ENCODE measurements around the gene PIP5K1C. TPM values are rescaled to one million over a fixed set of nuclear protein-coding genes. Genes with fewer than 3 reads are reported as not detected.

PIP5K1C gene
- total RNA-seq, 2 experiments from 2014 or later, result 23.9 to 37.7 TPM

DNA sequence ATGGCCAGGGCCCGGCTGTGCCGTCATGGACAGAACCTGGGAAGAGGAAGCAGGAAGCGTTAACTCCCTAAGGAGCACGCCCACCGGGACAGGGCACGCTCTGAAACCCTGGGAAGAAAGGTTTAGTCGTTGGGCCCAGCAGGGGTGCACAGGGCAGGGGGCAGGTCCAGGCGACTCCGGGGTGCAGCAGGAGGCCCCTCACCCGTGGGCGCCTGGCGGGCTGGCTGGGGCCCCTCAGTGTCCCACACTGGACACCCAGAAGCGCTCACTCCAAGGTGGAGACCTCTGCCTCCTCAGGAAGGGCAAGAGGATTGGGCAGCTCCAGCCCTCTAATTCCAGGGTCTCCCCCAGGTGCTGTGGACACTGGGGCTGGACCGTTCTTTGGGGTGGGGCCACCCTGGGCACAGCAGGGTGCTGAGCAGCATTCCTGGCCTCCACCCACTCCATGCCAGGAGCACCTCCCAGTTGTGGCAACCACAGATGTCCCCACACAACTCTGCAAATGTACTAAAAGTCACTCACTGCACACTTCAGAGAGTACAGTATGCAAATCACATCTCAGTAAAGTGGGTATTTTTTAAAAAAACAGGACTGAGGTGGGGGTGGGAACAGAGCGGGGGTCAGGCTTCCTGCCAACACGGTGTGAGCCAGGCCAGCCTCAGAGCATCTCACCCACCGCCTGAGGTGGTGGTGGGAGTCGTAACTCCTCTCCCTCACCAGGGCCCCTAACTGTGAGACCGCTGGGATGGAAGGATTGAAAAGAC, 35.2 kb downstream of the PIP5K1C start:
- Mint-ChIP-seq H3K4me3 (no peak overlapping the region), H3K9me3 (ENCODE audit: low read depth) (no peaks in the 10 kb centered on the region), H3K36me3 (peaks cover 3% of the 10 kb centered on the region), H3K27me3 (no peaks in the 10 kb centered on the region), H3K27ac (no peak overlapping the region), H3K4me1 (peaks cover 14% of the 10 kb centered on the region)
- CTCF ChIA-PET, result interaction anchor here (0.7 to 2.8 kb wide), 10 partner anchors 9 to 519 kb away, joined by 3 to 20 read pairs (median 5); partner anchors contain the start of gene PIP5K1C
- no peak for ATAC-seq
- DNase-seq, result no peak

DNA sequence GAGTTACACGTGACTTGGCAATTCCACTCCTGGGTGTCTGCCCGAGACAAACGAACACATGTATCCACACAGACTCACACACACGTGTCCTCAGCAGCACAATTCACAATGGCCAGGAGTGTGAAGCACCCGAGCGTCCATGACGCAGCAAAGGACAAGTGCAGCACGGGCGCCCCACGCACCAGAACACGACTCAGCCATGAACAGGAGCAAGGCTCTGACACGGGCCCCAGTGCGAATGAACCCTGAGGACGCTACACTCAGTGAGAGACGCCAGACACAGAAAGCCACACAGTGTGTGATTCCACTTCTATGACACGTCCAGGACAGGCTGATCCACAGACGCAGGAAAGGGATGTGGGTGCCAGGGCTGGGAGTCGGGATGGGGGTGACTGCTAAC, 36.4 kb downstream of the PIP5K1C start:
- Mint-ChIP-seq H3K4me1 (peaks cover 7% of the 10 kb centered on the region), H3K27me3 (no peaks in the 10 kb centered on the region), H3K27ac (no peak overlapping the region), H3K36me3 (peaks cover 3% of the 10 kb centered on the region), H3K4me3 (no peak overlapping the region), H3K9me3 (ENCODE audit: low read depth) (no peaks in the 10 kb centered on the region)
- DNase-seq, result no peak
- CTCF ChIA-PET, result interaction anchor here (1.7 to 2.0 kb wide), 2 partner anchors 41 to 43 kb away, joined by 6 to 7 read pairs; no protein-coding TSS in a partner anchor
- no peak for ATAC-seq

DNA sequence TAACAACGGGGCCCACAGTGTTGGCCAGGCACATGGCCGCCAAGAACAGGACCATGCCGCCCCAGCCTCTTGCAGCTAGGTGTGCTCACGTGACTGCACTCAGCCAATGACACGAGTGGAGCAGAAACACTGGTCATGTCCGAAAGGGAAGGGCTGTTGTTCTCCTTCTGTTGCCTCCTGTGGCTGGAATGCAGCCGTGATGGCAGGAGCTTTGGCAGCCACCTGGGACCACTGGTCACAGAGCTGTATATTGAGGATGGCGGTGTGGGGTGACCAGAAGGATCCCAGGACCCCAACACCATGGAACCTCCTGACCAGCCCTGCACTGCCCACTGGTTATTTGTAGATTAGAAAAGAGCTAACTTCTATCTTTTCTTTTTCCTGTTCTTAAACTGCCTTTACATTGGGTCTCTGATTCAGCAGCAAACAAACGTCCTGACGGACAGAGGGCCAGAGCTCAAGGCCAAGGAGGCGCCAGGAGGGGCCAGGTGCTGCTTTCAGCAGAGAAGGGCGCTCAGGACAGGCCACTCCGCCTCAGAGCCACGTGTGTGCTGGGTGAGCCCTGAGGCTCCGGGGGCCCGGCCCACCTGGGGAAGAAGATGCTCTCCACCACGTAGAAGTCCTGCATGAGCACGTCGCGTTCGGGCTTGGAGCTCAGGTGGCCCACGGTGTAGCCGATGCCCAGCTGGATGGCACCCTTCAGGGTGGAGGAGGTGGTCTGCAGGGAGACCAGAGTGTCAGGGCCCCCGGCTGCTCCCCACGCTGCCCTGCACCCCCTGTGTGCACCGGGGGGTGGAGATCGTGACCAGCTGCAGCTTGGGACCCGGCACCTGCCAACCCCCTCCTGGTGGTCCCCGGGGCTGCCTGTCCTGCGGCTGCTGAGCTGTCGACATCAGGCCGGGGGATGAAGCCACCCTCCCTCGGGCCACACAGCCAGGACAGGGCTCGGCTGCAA, 38.7 kb downstream of the PIP5K1C start:
- H3K27me3 Mint-ChIP-seq, result no peaks in the 10 kb centered on the region
- DNase-seq (no peak), ATAC-seq (no peak)
- H3K4me3 Mint-ChIP-seq, result no peak overlapping the region
- no peak overlapping the region for H3K27ac Mint-ChIP-seq
- CTCF ChIA-PET, result interaction anchor here (0.6 to 2.1 kb wide), 8 partner anchors 9 to 274 kb away, joined by 3 to 6 read pairs (median 4); no protein-coding TSS in a partner anchor
- H3K9me3 Mint-ChIP-seq (ENCODE audit: low read depth), result no peaks in the 10 kb centered on the region
- H3K4me1 Mint-ChIP-seq, result peaks cover 7% of the 10 kb centered on the region
- peaks cover 8% of the 10 kb centered on the region for H3K36me3 Mint-ChIP-seq

DNA sequence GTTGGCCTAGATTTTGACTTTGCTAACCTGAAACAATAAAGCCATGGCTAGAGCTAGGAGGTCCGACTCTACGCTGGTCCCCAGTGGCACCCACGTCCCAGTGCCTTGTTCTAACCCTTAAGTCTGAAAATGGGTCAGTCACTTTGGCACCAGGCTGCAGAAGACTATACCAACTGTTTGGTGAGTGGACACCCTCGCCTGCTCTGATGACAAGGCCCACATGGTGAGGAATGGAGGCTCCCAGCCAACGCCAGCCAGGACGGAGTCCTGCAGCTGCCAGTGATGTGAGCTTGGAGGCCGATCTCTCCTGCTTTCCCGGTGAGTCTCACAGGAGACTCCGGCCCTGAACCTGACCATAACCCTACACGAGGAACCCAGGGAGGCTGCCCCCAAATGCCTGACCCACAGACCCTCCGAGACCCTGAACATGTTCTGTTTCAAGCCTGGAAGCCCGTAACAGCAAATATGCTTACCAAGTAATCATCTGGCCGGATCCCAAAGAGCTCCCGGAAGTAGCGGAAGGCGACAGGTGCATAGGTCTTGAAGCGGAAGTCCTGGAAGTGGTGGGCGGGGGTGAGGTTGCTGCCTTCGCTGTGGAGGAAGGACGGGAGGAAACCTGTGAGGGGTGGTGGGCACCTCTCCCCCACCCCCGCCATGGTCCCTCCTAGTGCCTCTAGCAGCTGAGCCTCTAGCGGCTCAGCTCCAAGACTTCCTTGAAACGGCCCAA, 39.6 kb downstream of the PIP5K1C start:
- H3K27ac Mint-ChIP-seq, result no peak overlapping the region
- no peaks in the 10 kb centered on the region for H3K9me3 Mint-ChIP-seq (ENCODE audit: low read depth)
- DNase-seq (no peak), ATAC-seq (no peak)
- peaks cover 5% of the 10 kb centered on the region for H3K36me3 Mint-ChIP-seq
- no peaks in the 10 kb centered on the region for H3K27me3 Mint-ChIP-seq
- H3K4me1 Mint-ChIP-seq, result no peaks in the 10 kb centered on the region
- no peak overlapping the region for H3K4me3 Mint-ChIP-seq
- CTCF ChIA-PET, result interaction anchor here (0.9 to 1.8 kb wide), 6 partner anchors 10 to 58 kb away, joined by 3 to 6 read pairs (median 4); no protein-coding TSS in a partner anchor

DNA sequence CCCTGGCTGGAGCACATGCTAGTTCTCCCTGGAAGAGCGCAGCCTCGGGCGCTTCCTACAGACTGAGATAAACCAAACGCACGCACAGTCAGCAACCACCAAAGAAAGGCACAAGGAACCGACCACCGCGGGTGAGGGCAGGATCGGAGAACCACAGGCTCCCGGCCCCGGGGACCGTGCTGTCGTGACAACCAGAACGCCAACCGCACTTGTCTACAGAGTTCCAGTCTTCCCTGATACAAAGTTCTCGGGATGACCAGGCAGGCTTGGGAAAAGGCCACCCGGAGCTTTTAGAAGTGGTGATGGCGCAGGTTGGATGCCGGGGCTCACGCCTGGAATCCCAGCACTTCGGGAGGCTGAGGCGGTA, 40.5 kb downstream of the PIP5K1C start:
- no peak for DNase-seq
- Mint-ChIP-seq H3K4me3 (no peak overlapping the region), H3K4me1 (no peaks in the 10 kb centered on the region), H3K27ac (no peak overlapping the region), H3K27me3 (no peaks in the 10 kb centered on the region), H3K9me3 (ENCODE audit: low read depth) (no peaks in the 10 kb centered on the region), H3K36me3 (peaks cover 5% of the 10 kb centered on the region)
- ATAC-seq, result no peak
- CTCF ChIA-PET, result interaction anchor here (1.2 kb wide), 1 partner anchor 59 kb away, joined by 6 read pairs; no protein-coding TSS in a partner anchor

DNA sequence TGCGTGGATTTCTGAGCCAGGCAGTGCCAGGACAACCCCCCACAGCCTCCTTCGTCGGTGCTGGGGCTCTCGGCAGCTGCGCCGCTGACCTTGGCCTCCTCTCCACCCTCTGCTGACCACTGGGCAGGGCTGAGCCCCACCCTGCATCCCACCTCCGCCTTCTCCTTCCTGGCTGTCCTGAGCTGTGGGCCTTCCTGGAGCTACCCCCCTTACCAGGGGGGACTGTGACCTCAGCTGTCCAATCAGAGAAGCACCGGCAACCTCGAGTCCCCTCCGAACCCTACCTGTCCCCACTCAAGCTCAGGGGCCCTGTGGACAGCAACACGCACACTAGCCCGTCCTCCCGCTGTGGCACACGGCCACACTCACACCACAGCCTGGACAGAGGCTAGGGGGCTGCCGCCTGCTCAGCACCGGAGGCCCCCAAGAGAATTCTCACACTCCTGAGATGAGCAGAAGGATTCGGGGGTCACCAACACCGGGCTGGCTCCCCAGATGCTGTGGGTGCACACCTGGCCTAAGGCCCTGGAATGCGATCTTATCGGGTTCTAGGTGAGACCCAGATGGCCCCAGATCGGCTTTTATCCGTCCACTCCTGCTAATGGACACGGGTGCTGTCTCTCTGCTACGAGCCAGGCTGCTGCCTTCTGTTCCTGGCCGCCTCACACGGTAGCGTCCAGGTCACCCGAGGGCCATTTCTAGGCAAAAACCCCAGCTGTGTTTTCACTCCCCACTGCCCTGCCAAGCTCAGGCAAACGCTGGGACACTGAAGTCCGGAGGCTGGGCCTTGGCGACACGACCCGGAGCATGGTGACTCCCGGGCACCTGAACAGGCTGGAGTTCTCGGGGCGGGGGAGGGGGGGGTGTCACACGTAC, 41.2 kb downstream of the PIP5K1C start:
- Mint-ChIP-seq H3K4me1 (no peaks in the 10 kb centered on the region), H3K27me3 (no peaks in the 10 kb centered on the region), H3K9me3 (ENCODE audit: low read depth) (no peaks in the 10 kb centered on the region), H3K36me3 (peaks cover 5% of the 10 kb centered on the region), H3K4me3 (no peak overlapping the region), H3K27ac (no peak overlapping the region)
- CTCF ChIA-PET, result no interaction called here
- ATAC-seq (no peak), DNase-seq (no peak)

DNA sequence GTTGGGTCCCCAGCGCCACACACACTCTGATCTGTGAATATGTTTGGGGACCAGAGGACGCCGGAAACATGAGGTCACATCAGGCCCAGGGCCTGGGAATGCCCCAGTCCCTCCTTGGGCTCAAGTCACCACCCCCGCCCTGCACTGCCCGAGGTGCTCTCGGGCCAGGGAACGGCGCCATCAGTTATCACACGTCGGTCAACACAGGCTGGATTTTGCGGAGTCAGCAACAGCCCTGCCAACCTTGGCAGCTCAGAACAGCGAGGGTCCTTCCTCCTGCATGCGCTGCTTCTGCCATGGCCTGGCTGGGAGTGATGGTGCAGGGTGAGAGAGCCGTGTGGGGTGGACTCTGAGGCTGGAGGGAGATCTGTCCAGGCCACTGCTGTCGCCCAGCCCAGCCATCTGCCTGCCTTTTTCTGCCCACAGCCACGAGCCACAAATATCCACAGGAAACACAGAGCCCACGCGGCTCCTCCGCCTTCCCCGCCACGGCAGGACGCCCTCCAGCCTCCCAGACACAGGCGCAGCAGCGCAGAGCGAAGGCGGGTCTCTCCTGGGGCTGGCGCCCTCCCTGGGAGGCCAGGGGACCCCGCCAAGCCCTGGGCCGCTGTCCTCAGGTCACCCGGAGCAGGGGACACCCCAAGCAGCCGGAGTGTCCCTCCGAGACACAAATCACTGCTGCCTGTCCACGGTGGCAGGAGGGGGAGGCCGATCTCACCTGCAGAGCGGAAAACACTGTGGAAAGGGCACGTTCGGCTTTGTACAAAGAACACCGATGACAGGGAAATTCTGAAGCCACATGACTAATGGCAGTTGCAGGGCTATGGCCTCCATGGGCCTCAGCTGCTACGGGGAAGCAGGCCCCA, 42.0 kb downstream of the PIP5K1C start:
- no peaks in the 10 kb centered on the region for H3K27me3 Mint-ChIP-seq
- no peak for DNase-seq
- no peak for ATAC-seq
- CTCF ChIA-PET, result no interaction called here
- peaks cover 7% of the 10 kb centered on the region for H3K4me1 Mint-ChIP-seq
- no peak overlapping the region for H3K27ac Mint-ChIP-seq
- no peak overlapping the region for H3K4me3 Mint-ChIP-seq
- no peaks in the 10 kb centered on the region for H3K9me3 Mint-ChIP-seq (ENCODE audit: low read depth)
- H3K36me3 Mint-ChIP-seq, result peaks cover 5% of the 10 kb centered on the region

DNA sequence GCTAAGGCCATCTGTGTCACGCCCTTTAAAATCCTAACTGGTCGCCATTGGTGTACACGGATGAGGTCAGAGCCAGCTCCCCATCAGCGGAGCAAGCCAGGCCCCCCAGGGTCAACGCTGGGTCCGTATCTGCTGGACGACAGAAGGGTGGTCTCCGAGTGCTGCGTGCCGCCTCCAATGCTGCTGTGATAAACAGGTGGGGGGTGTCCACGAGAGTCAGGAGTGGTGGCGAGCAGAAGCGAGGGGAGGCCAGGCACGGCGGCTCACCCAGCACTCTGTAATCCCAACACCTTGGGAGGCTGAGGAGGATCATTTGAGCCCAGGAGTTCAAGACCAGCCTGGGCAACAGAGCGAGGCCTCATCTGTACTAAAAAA, 42.9 kb downstream of the PIP5K1C start:
- no peak overlapping the region for H3K27ac Mint-ChIP-seq
- peaks cover 8% of the 10 kb centered on the region for H3K4me1 Mint-ChIP-seq
- H3K9me3 Mint-ChIP-seq (ENCODE audit: low read depth), result no peaks in the 10 kb centered on the region
- no peak overlapping the region for H3K4me3 Mint-ChIP-seq
- DNase-seq (no peak), ATAC-seq (no peak)
- CTCF ChIA-PET, result interaction anchor here (2.2 kb wide), 1 partner anchor 9 kb away, joined by 4 read pairs; no protein-coding TSS in a partner anchor
- H3K36me3 Mint-ChIP-seq, result peaks cover 5% of the 10 kb centered on the region
- no peaks in the 10 kb centered on the region for H3K27me3 Mint-ChIP-seq

DNA sequence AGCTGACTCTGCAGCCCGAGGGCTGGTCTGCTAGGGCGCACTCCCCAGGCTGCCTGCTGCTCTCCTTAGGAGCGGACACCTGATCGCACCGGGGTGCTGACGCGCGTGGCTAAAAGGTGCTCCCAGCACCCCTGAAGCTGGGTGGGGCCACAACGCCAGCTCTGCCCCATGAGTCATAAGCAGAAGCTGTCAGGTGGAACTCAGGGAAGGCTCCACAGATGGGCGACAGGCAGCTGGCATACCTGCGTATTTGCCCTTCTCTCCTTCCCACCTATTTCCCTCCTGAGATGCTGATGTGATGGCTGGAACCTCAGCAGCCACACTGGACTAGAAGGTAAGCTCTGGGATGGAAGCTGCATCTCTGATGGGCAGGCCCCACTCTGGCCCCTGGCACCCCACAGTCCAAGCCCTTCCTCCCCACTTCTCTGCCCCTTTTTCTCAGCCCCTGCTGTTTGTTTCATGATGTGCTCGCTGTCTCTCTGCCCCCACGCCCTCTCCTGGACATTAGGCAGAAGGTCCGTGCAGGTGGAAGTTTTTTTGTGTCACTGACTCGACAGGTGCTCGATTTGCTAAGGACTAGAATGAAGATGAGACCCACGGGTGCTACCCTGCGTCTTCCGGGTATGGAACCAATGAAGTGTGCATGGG, 43.4 kb downstream of the PIP5K1C start:
- CTCF ChIA-PET, result interaction anchor here (2.2 kb wide), 1 partner anchor 9 kb away, joined by 4 read pairs; no protein-coding TSS in a partner anchor
- Mint-ChIP-seq H3K36me3 (peaks cover 5% of the 10 kb centered on the region), H3K27ac (no peak overlapping the region), H3K9me3 (ENCODE audit: low read depth) (no peaks in the 10 kb centered on the region), H3K27me3 (no peaks in the 10 kb centered on the region), H3K4me3 (no peak overlapping the region), H3K4me1 (peaks cover 8% of the 10 kb centered on the region)
- no peak for DNase-seq
- no peak for ATAC-seq

DNA sequence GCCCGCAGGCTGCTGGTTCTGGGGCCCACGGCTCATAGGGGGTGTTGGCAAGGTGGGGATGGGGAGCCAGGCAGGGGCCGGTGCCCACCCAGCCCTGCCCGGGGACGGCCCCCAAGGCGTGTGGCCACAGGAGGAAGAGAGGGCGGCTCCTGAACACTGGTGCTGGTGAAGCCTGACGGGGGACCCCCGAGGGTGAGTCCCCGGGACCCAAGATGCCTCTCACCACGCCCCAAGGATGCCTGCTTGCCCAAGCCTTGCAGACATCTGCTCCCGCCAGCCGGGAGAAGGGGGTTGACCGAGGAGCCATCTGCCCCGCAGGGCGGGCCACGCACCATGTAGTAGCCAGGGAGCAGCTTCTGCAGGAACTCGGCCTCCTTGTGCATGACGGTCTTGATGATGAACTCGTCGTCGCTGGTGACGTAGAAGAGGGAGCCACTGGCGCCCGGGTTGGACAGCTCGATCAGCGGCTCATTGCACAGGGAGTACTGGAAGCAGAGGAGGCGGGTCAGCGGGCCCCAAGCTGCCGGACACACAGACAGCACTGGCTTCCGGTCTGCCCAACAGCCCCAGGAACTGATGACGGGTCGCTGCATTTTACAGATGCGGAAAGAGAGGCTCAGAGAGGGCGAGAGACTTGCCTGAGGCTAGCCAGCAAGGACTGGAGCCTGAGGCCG, 44.1 kb downstream of the PIP5K1C start:
- DNase-seq, result no peak
- Mint-ChIP-seq H3K4me3 (no peak overlapping the region), H3K36me3 (peaks cover 5% of the 10 kb centered on the region), H3K9me3 (ENCODE audit: low read depth) (no peaks in the 10 kb centered on the region), H3K27ac (no peak overlapping the region), H3K27me3 (no peaks in the 10 kb centered on the region), H3K4me1 (peaks cover 8% of the 10 kb centered on the region)
- no peak for ATAC-seq
- CTCF ChIA-PET, result interaction anchor here (2.2 kb wide), 1 partner anchor 10 kb away, joined by 4 read pairs; no protein-coding TSS in a partner anchor
